ENCODE data around the gene CBFB.
A peak's percentile ranks its signal among the peaks of the same experiment; 100 is the strongest.

- peak; percentile 63 for TF ChIP-seq POLR2A (IDR thresholded peaks at IDR 0.05; ENCODE audit: low read depth, low read length)
- TF ChIP-seq, protein P1, sequence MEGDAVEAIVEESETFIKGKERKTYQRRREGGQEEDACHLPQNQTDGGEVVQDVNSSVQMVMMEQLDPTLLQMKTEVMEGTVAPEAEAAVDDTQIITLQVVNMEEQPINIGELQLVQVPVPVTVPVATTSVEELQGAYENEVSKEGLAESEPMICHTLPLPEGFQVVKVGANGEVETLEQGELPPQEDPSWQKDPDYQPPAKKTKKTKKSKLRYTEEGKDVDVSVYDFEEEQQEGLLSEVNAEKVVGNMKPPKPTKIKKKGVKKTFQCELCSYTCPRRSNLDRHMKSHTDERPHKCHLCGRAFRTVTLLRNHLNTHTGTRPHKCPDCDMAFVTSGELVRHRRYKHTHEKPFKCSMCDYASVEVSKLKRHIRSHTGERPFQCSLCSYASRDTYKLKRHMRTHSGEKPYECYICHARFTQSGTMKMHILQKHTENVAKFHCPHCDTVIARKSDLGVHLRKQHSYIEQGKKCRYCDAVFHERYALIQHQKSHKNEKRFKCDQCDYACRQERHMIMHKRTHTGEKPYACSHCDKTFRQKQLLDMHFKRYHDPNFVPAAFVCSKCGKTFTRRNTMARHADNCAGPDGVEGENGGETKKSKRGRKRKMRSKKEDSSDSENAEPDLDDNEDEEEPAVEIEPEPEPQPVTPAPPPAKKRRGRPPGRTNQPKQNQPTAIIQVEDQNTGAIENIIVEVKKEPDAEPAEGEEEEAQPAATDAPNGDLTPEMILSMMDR (conservative IDR thresholded peaks at IDR 0.05; ENCODE audit: low read depth, low read length) = no peak
- TF ChIP-seq, protein P2, sequence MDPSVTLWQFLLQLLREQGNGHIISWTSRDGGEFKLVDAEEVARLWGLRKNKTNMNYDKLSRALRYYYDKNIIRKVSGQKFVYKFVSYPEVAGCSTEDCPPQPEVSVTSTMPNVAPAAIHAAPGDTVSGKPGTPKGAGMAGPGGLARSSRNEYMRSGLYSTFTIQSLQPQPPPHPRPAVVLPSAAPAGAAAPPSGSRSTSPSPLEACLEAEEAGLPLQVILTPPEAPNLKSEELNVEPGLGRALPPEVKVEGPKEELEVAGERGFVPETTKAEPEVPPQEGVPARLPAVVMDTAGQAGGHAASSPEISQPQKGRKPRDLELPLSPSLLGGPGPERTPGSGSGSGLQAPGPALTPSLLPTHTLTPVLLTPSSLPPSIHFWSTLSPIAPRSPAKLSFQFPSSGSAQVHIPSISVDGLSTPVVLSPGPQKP (IDR thresholded peaks at IDR 0.05; ENCODE audit: borderline replicate concordance, low read depth, low read length) = no peak
- TF ChIP-seq RAD21 (IDR thresholded peaks at IDR 0.05; ENCODE audit: low read length) = no peak
- TF ChIP-seq CEBPB (IDR thresholded peaks at IDR 0.05; ENCODE audit: low read depth, low read length) = no peak
- TF ChIP-seq BHLHE40 (IDR thresholded peaks at IDR 0.05; ENCODE audit: low read depth, low read length) = no peak
- TF ChIP-seq FOS (IDR thresholded peaks at IDR 0.05; ENCODE audit: low read depth, low read length) = no peak
- TF ChIP-seq CHD1 (IDR thresholded peaks at IDR 0.05; ENCODE audit: low read depth, low read length) = no peak; the same call in 1 of the 2 replicates
- no peak for TF ChIP-seq RFX5 (IDR thresholded peaks at IDR 0.05; ENCODE audit: low read depth, low read length)
Measured at GRCh38 chr16:67029254-67030096, 526 bp downstream of the CBFB start.

All from IMR-90 (cell line).